Adipocyte (in vitro differentiated cells): ENCODE measurements around the gene CHD9.

Source experiments
- DNase-seq: peaks from one replicate; pipeline ENCODE4 v3.0.0-alpha.2; 2015; ENCODE audit warnings: low read depth
- H3K27me3 ChIP-seq: replicated peaks from 2 replicates; pipeline ENCODE4 v1.7.0; 2013; ENCODE audit warnings: mild to moderate bottlenecking, low read length, moderate library complexity; ENCODE audit not compliant: control insufficient read depth, insufficient read depth
- H3K36me3 ChIP-seq: 2 replicates; pipeline ENCODE4 v1.7.0; 2013; ENCODE audit warnings: low read length, mild to moderate bottlenecking, moderate library complexity; ENCODE audit not compliant: control insufficient read depth, insufficient read depth, severe bottlenecking
- H3K4me1 ChIP-seq: 2 replicates; pipeline ENCODE4 v1.7.0; 2013; ENCODE audit warnings: mild to moderate bottlenecking, low read length, moderate library complexity; ENCODE audit not compliant: control insufficient read depth, insufficient read depth
- H3K4me3 ChIP-seq: 2 replicates; pipeline ENCODE4 v1.7.0; 2013; ENCODE audit warnings: mild to moderate bottlenecking, low read length, moderate library complexity
- H3K9ac ChIP-seq: 2 replicates; pipeline ENCODE4 v1.7.0; 2013; ENCODE audit warnings: mild to moderate bottlenecking, low read length, moderate library complexity
- H3K9me3 ChIP-seq: 2 replicates; pipeline ENCODE4 v1.7.0; 2013; ENCODE audit warnings: mild to moderate bottlenecking, low read length, moderate library complexity; ENCODE audit not compliant: control insufficient read depth

CHD9 gene

DNA sequence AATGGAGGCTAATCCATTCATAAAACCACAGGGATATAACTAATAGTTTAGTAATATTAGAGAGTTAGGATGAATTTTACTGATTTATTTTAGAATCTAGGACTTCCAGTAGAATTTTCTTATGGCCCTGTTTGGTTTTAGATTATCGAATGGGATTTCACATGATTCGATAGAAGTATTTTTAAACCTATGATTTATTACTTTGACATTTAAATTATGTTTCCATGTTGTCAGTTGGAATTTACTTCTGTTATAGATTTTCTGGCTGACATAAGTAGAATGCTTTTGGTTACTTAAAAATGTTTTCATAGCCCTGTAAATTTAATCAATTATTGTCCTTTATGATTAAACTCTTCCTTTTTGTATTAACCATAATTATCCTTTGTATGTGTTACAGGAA lies 158.8 kb downstream of the CHD9 start:
- H3K36me3 ChIP-seq: peaks cover 3% of the 10 kb centered on the region

DNA sequence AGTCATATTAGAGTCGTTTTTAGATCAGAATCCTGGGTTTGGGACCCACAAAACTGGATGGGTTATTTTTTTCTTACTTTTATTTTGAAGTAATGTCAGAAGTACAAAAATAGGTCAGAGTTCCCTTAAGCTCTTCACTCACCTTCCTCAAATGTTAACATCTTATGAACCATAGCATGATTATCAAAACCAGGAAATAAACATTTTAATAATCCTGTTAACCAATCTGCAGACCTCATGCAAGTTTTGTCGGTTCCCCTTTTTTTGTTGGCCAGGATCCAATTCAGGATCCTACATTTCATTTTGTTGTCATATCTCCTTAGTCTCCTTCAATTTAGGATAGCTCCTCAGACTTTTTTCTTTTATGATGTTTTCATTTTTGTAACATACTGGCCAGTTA lies 162.0 kb downstream of the CHD9 start:
- Histone ChIP-seq H3K9ac (no peak overlapping the region), H3K27me3 (no peaks in the 10 kb centered on the region), H3K9me3 (no peaks in the 10 kb centered on the region), H3K4me1 (peaks cover 49% of the 10 kb centered on the region), H3K4me3 (no peak overlapping the region), H3K36me3 (no peaks in the 10 kb centered on the region)
- DNase-seq: no peak

More for the DNA sequence above, 158.8 kb downstream of the CHD9 start:
- H3K4me3 ChIP-seq: no peak overlapping the region
- DNase-seq: no peak
- H3K9ac ChIP-seq: no peak overlapping the region
- H3K4me1 ChIP-seq: peaks cover 54% of the 10 kb centered on the region
- no peaks in the 10 kb centered on the region for H3K27me3 ChIP-seq
- H3K9me3 ChIP-seq: no peaks in the 10 kb centered on the region

DNA sequence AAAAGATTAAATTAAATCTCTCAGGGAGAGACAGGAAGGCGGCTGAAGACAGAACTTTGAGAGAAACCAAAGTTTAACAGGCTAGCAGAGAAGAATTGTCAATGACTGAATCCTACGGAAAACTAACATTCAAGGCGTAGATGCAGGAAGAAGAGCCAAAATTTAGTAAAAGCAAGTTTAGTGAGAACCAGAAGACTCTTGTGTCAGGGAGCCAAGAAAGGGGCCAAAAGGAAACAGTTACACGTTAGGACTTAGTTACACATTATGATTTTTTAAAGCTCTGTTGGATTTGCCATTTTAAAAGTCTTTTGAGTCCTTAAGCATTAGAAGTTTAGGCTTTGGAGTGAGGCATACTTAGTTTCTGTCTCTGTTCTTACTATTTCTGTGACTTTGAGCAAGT lies 164.6 kb downstream of the CHD9 start:
- peak overlapping the region; percentile 60 for H3K4me3 ChIP-seq
- H3K9me3 ChIP-seq: no peaks in the 10 kb centered on the region
- H3K9ac ChIP-seq: peak overlapping the region; percentile 52
- no peak for DNase-seq
- H3K4me1 ChIP-seq: peaks cover 34% of the 10 kb centered on the region
- peaks cover 21% of the 10 kb centered on the region for H3K36me3 ChIP-seq
- H3K27me3 ChIP-seq: no peaks in the 10 kb centered on the region

DNA sequence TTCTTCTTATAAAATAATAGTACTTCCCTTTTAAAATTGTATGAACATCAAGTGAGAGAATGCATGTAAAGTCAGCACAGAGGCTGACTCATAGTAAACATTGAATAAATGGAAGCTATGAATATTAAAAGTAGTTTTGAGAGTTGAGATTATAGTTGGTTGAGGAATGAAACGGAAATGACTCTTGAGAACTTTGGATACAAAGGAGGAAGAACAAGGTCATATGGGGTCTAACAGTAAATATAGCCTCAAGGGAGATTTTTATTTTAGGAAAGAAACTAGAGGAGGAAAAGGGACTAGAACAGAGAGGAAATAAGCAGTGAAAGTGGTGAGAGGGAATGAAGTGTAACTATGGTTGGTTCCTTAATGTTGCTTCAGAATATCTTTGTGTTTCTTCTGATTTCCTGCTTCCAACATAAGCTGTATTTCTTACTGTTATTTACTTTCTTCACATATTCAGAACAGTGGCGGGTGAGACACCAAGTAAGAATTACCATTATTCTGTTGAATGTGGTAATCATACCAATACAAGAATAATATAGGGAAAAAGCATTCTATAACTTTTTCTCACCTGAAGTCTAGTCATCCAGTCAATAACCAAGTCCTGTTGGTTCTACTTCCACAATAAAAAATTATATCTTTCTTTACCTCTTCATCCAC lies 165.1 kb downstream of the CHD9 start:
- Histone ChIP-seq H3K36me3 (peaks cover 24% of the 10 kb centered on the region), H3K4me1 (peaks cover 39% of the 10 kb centered on the region), H3K4me3 (peak overlapping the region; percentile 60), H3K27me3 (no peaks in the 10 kb centered on the region), H3K9me3 (no peaks in the 10 kb centered on the region), H3K9ac (peak overlapping the region; percentile 52)
- peak; percentile 37 for DNase-seq

DNA sequence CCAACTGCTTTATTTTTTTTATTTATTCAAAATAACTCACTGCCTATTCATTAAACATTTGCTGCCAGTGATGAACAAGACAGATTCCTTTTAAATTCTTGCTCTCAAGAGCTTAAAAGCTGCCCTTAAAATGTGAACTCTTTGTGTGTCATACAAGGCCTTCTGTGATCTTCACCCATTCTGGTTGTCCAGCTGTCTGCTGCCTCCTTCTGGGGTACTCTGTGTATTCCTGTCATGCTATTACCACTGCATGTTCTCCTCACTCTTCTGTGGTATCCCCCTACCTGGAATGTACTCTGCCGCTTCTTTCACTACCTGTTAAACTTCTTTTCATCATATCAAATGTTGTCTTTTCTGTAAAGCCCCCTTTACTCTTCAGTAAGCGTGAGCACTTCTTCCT lies 165.8 kb downstream of the CHD9 start:
- Histone ChIP-seq H3K4me3 (peak overlapping the region; percentile 60), H3K4me1 (peaks cover 45% of the 10 kb centered on the region), H3K9ac (peak overlapping the region; percentile 14), H3K27me3 (no peaks in the 10 kb centered on the region), H3K36me3 (peaks cover 24% of the 10 kb centered on the region), H3K9me3 (no peaks in the 10 kb centered on the region)
- peak; percentile 47 for DNase-seq

DNA sequence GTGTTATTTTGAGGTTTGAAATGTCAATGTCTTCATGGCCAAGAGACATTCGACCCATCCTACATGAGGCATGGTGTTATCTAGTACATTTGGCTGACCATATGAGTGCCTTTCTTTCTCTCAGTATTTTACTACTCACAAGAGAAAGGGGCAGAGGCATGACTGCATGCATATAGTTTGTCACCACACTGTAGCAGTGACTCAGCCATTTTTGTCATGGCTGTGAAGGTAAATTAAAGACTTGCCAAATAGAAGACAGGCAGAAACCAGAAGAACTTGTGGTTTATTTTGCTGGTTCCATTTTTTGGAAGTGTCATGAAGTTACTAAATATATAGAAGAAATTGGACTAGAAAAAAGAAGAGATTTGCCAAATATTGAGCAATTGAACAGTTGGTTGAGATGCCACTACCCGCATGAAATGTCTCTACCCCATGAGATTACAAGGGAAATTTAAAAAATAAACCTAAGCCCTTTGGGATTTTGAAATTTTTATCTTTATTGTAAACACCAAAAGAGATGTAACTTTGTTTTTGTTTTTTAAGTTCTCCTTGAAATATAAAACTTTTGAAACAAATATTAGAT lies 170.3 kb downstream of the CHD9 start:
- Histone ChIP-seq H3K9me3 (no peaks in the 10 kb centered on the region), H3K27me3 (no peaks in the 10 kb centered on the region), H3K4me3 (no peak overlapping the region), H3K4me1 (peaks cover 27% of the 10 kb centered on the region), H3K36me3 (peaks cover 69% of the 10 kb centered on the region), H3K9ac (no peak overlapping the region)
- DNase-seq: peak; percentile 30

DNA sequence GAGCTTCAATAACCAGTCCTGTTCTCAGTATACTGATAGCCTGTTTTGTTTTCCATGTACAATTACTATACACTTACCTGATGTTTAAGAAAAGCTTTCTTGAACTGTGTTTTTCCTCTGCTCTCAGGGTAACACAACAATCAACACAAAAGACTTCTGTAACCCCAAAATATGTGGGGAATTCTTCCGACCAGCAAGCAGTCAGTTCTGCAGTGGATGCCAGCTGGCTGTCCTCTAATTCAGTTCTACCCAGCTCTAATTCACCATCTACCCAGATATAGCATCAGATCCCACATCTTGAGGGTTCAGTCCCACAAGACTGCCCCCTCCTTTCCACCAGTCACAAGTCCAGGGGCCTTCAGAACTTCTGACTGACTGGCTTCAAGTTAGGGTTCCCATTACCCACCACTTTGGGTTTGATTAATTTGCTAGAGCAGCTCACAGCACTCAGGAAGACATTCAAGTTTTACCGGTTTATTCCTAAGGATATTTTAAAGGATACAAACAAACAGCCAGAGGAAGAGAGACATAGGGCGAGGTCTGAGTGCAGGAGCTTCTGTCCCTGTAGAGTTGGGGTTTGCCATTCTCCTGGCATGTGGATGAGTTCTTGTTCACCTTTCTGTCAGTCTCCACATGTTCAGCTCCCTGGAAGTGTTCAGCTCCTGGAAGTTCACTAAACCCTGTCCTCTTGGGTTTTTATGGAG lies 178.2 kb downstream of the CHD9 start:
- no peaks in the 10 kb centered on the region for H3K9me3 ChIP-seq
- H3K4me3 ChIP-seq: no peak overlapping the region
- H3K9ac ChIP-seq: no peak overlapping the region
- DNase-seq: no peak
- H3K36me3 ChIP-seq: peaks cover 97% of the 10 kb centered on the region
- H3K27me3 ChIP-seq: no peaks in the 10 kb centered on the region
- peaks cover 17% of the 10 kb centered on the region for H3K4me1 ChIP-seq

DNA sequence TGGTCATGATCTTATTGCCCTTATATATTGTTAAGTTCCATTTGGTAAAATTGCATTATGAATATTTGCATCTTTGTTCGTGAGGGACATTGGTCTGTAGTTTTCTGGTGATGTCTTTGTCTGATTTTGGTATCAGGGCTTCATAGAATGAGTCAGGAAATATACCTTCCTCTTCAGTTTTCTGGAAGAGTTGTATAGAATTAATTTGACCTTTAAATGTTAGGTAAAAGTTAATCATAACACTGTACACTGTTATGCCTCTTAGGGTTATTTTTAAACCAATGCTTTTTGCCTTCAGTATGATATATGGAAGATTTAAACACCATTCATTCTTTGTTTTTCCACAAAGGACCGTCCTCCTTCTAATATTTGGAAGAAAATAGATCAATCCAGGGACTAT lies 180.0 kb downstream of the CHD9 start:
- H3K4me3 ChIP-seq: no peak overlapping the region
- H3K9ac ChIP-seq: no peak overlapping the region
- H3K36me3 ChIP-seq: peaks cover 97% of the 10 kb centered on the region
- H3K4me1 ChIP-seq: peaks cover 17% of the 10 kb centered on the region
- no peaks in the 10 kb centered on the region for H3K27me3 ChIP-seq
- no peak for DNase-seq
- H3K9me3 ChIP-seq: no peaks in the 10 kb centered on the region

DNA sequence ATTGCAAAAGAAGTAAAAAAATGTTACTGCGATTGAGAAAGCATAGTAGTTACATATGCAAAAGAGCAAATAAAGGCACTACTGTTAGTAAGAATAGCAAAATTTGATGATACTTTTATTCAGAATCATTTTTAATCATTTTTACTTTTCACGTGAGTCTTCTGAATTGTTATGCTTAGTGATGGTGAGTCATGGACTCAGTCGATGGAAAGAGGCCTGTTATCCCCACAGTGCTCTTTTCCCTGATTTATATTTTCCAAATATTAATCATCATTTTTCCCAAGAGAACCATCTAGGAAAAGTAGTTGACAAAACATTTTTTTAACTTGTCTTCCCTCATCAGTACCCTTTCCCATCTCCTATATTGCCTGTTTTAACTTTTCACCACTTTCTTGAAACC lies 181.1 kb downstream of the CHD9 start:
- Histone ChIP-seq H3K4me1 (peaks cover 18% of the 10 kb centered on the region), H3K4me3 (no peak overlapping the region), H3K9ac (no peak overlapping the region), H3K9me3 (no peaks in the 10 kb centered on the region), H3K27me3 (no peaks in the 10 kb centered on the region), H3K36me3 (peaks cover 97% of the 10 kb centered on the region)
- no peak for DNase-seq

DNA sequence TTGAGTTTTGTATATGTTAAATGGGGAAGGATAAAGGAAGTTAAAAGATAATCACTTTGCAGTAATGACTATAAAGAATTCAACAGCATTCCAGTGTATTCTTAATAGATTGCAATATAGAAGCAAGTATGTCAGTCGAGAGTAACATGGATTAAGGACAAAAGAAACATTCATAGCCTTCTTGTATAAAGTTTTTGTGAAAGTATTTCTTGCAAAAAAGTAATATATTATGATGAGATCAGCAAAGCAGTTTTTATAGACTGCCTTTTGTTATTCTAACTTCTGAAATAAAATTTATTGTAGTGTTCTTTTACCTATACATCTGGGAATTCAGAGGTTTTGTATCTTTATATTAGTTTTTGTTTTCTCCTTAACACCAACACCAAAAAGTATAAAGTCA lies 194.5 kb downstream of the CHD9 start:
- peaks cover 99% of the 10 kb centered on the region for H3K36me3 ChIP-seq
- no peaks in the 10 kb centered on the region for H3K4me1 ChIP-seq
- H3K4me3 ChIP-seq: no peak overlapping the region

DNA sequence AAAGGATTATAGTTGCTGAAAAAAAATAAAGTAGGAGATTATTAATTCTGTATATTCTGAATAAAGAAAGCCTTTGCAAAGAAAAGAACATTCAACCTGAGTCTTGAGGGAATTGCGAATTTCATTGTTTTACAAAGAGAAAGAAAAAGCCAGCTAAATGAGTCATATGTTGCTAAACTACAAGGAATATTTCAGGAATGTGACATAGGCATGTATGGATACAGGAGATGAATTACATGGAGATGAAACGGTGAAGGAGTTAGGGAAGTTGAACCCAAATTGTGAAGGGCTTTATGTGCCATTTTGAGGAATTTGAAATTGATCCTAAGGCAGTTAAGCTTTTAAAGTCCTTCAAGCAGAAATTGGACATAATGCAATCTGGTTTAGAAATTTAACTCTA lies 202.2 kb downstream of the CHD9 start:
- Histone ChIP-seq H3K27me3 (no peaks in the 10 kb centered on the region), H3K9ac (no peak overlapping the region), H3K36me3 (peaks cover 92% of the 10 kb centered on the region), H3K4me1 (peaks cover 21% of the 10 kb centered on the region), H3K9me3 (no peaks in the 10 kb centered on the region), H3K4me3 (no peak overlapping the region)
- peak; percentile 77 for DNase-seq

More for the DNA sequence above, 194.5 kb downstream of the CHD9 start:
- Histone ChIP-seq H3K9me3 (peaks cover 4% of the 10 kb centered on the region), H3K9ac (no peak overlapping the region), H3K27me3 (no peaks in the 10 kb centered on the region)
- no peak for DNase-seq
